Skeletal muscle satellite cell (primary cell): ENCODE measurements around the gene NIPAL3.

Source experiments
- H3K27me3 ChIP-seq: 2 replicates; pipeline ENCODE4 v1.7.0; 2013; ENCODE audit warnings: low read length; ENCODE audit not compliant: control insufficient read depth, insufficient read depth
- H3K36me3 ChIP-seq: 2 replicates; pipeline ENCODE4 v1.7.0; 2013; ENCODE audit warnings: mild to moderate bottlenecking, control low read depth, low read length; ENCODE audit not compliant: insufficient read depth
- H3K4me1 ChIP-seq: 2 replicates; pipeline ENCODE4 v1.7.0; 2013; ENCODE audit warnings: low read length; ENCODE audit not compliant: control insufficient read depth, insufficient read depth
- H3K4me2 ChIP-seq: 2 replicates; pipeline ENCODE4 v1.7.0; 2013; ENCODE audit warnings: mild to moderate bottlenecking, low read length
- H3K4me3 ChIP-seq: 2 replicates; pipeline ENCODE4 v1.7.0; 2013; ENCODE audit warnings: low read length
- H3K9ac ChIP-seq: 2 replicates; pipeline ENCODE4 v1.7.0; 2013; ENCODE audit warnings: mild to moderate bottlenecking, low read depth, low read length, moderate library complexity
- H3K9me3 ChIP-seq: replicated peaks from 2 replicates; pipeline ENCODE4 v1.7.0; 2013; ENCODE audit warnings: mild to moderate bottlenecking, control low read depth, low read length

NIPAL3 gene

DNA sequence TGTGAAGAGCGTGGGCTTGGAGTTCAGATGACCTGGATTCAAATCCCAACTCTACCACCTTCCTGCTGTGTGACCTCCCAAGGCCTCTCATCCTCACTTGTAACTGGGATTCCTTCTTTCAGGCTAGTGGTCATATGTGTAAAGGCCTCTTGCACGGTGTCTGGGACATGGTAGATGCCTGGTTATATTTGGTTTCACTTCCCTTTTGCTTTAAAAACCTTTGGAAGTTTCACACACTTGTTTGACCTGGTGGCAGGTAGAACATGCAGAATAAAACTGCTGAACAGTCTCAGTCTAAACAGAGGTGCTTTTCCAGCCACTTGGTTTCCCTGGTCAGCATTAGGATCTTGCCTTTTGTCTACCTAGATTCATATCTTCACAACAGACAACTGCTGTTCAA is 50.0 kb downstream of the NIPAL3 start:
- H3K9ac ChIP-seq: no peak overlapping the region
- H3K36me3 ChIP-seq: peaks cover 11% of the 10 kb centered on the region
- peaks cover 5% of the 10 kb centered on the region for H3K4me1 ChIP-seq
- no peaks in the 10 kb centered on the region for H3K27me3 ChIP-seq
- H3K4me3 ChIP-seq: no peak overlapping the region
- no peaks in the 10 kb centered on the region for H3K9me3 ChIP-seq
- no peak overlapping the region for H3K4me2 ChIP-seq

DNA sequence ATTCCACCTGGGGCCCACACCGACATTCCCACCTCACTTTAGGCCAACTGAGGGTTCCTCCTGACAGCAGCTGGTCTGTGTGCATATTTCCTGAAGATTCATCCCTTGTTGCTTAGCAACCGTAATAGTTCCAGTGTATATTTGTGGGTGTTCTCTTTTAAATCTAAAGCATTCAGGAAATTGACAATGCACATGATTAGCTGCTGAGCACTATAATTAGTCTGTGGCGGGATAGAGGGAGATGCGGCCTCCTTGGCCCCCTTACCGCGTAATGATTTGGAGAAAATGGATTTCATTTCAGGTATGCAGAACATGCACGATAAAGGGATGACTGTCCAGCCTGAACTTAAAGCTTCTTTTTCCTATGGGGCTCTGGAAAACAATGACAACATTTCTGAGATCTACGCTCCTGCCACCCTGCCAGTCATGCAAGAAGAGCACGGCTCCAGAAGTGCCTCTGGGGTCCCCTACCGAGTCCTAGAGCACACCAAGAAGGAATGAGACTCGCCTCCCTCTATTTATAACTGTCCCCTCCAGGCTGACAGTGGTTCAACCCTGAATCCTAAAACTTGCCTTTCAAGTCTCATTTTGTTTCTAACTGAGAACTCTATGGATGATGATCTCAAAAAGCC is 53.2 kb downstream of the NIPAL3 start:
- H3K4me1 ChIP-seq: no peaks in the 10 kb centered on the region
- H3K27me3 ChIP-seq: no peaks in the 10 kb centered on the region
- no peaks in the 10 kb centered on the region for H3K9me3 ChIP-seq
- no peak overlapping the region for H3K4me3 ChIP-seq
- no peak overlapping the region for H3K4me2 ChIP-seq
- peaks cover 10% of the 10 kb centered on the region for H3K36me3 ChIP-seq
- no peak overlapping the region for H3K9ac ChIP-seq

DNA sequence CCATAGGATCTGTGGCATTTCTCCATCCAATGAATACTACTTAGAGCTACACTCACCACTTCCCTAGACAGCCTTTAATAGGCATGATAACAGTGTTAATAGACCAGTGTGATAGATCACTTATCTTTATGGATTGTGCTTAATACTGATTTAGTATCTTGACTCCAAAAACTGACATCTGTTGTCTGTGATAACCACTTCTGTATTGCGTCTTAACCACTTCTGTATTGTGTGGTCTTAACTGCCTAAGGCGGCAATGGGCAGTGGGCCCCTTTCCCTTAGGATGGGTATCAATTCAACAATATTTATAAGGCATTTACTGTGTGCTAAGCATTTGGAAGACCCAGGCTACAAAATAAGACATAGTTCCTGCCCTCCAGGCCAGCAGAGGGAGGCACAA is 55.0 kb downstream of the NIPAL3 start:
- H3K9ac ChIP-seq: no peak overlapping the region
- no peaks in the 10 kb centered on the region for H3K9me3 ChIP-seq
- no peak overlapping the region for H3K4me3 ChIP-seq
- H3K36me3 ChIP-seq: peaks cover 3% of the 10 kb centered on the region
- H3K4me2 ChIP-seq: no peak overlapping the region
- no peaks in the 10 kb centered on the region for H3K4me1 ChIP-seq
- no peaks in the 10 kb centered on the region for H3K27me3 ChIP-seq

DNA sequence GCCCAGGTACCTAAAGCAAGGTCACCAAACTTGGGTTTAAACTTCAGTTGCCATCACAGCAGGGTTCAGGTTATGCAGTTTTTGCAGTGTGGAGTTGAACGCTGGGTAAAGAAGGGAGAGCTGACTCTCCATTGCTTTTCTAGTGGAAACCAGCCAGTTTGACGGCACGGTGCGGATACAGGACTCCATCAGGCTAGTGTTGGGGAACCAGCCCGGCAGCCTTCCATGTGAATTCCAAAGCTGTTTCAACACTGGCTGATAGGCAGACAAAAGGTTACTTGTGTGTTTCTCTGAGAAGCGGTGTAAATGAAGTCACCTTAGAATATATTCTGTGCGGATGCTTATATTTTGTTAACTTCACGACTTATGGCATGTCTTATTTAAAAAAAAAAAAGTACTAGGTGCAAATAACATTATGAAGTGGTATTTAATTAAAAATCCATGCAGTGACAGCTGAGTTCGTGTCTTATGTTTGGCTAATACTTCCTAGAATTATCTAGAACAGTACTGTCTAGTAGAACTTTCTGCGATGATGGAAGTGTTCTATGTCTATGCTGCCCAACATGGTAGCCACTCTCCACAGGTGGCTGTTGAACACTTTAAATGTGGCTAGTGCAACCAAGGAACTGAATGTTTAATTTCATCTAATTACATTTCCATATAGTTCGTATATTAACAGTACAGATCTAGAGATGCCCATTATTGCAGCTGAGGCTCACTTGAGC is 57.1 kb downstream of the NIPAL3 start:
- Histone ChIP-seq H3K27me3 (no peaks in the 10 kb centered on the region), H3K36me3 (no peaks in the 10 kb centered on the region), H3K4me1 (no peaks in the 10 kb centered on the region), H3K9me3 (no peaks in the 10 kb centered on the region), H3K4me3 (no peak overlapping the region), H3K9ac (no peak overlapping the region), H3K4me2 (no peak overlapping the region)

DNA sequence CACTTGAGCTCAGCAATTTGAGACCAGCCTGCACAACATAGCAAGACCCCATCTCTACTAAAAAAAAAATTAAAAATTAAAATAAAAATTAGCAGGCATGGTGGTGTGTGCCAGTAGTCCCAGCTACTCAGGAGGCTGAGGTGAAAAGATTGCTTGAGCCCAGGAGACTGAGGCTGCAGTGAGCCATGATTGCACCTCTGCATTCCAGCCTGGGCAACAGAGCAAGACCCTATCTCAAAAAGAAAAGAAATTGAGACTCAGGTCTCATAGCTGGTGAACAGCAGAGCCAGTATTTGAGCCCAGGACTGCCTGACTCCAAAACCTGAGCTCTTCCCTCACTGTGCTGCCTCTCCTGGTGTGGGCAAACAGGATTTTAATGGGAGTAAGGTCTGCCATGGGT is 58.6 kb downstream of the NIPAL3 start:
- Histone ChIP-seq H3K4me3 (no peak overlapping the region), H3K36me3 (no peaks in the 10 kb centered on the region), H3K4me2 (no peak overlapping the region), H3K27me3 (no peaks in the 10 kb centered on the region), H3K9me3 (no peaks in the 10 kb centered on the region), H3K4me1 (no peaks in the 10 kb centered on the region), H3K9ac (no peak overlapping the region)

DNA sequence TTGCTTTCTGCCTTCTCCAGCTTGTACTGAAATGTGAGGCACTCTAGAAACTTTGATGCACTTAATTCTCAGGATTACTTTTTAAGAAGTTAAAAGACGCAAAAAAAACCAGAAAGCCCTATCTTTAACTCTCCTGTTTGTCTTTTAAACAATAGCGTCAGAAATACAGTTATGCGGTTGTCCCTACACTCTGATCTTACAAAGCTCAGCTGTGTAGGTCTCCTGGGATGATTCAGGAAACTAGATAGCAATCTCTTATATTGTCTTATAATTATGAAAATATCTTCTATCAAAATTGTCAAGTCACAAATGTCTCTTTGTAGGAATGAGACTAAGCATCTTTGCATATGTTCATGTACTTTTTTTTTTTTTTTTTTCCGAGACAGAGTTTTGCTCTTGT is 60.1 kb downstream of the NIPAL3 start:
- Histone ChIP-seq H3K36me3 (no peaks in the 10 kb centered on the region), H3K27me3 (no peaks in the 10 kb centered on the region), H3K4me3 (no peak overlapping the region), H3K4me1 (no peaks in the 10 kb centered on the region), H3K9ac (no peak overlapping the region), H3K4me2 (no peak overlapping the region), H3K9me3 (no peaks in the 10 kb centered on the region)

DNA sequence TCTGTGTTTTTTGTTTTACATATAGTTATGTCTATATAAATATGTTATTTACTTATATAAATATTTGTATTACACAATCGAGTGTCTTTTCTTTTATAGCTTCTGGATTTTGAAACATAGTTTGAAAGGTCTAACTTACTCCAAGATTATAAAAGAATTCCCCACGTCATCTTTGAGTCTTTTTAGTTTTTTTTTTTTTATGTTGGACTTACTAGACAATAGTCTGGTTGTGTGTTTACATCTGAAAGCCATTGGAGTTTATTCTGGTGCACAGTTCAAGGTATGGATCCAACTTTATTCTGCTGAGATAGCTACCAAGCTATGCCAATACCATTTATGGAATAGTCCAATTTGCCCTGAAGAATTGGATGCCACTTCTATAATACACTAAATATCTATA is 61.0 kb downstream of the NIPAL3 start:
- Histone ChIP-seq H3K9ac (no peak overlapping the region), H3K4me3 (no peak overlapping the region), H3K36me3 (no peaks in the 10 kb centered on the region)

DNA sequence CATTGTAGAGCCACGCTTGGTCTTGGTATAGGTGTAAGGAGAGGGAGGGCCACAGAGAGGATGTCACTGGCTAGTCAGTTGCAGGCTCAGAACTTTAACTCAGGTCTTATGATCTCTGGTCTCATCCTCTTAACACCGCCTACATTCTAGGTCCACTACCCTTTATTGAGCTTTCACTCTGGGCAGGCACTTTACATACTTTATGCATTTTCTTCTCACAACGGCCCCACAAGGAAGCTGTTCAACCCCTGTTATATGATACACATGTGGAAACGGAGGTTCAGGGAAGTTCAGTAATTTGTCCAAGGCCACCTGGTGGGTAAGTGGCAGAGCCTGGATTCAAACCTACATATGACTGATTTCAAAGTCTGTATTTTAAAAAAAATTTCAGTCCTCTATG is 61.7 kb downstream of the NIPAL3 start:
- H3K4me3 ChIP-seq: no peak overlapping the region
- H3K4me2 ChIP-seq: no peak overlapping the region
- H3K4me1 ChIP-seq: no peaks in the 10 kb centered on the region
- no peak overlapping the region for H3K9ac ChIP-seq
- H3K36me3 ChIP-seq: no peaks in the 10 kb centered on the region
- H3K27me3 ChIP-seq: no peaks in the 10 kb centered on the region
- no peaks in the 10 kb centered on the region for H3K9me3 ChIP-seq

More for the DNA sequence above, 61.0 kb downstream of the NIPAL3 start:
- Histone ChIP-seq H3K4me1 (no peaks in the 10 kb centered on the region), H3K9me3 (no peaks in the 10 kb centered on the region), H3K4me2 (no peak overlapping the region), H3K27me3 (no peaks in the 10 kb centered on the region)

DNA sequence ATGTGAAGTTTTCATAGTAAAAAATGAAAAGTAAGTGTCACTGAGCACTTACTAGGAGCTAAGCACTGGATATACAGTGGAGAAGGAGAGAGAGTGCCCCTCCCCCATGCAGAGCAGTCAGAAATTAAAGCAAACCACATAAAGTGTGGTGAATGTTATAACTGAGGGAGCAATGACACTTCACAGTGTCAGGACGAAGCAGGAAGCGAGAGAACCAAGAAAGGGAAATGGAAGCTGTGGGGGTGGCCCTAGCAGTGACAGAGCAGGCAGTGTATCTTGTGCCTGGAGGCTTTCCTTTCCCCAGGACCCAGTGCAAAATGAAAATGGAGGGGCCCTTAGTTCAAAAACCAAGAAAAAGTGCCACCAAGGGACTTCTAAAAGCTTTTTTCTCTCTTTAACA is 65.5 kb downstream of the NIPAL3 start:
- no peaks in the 10 kb centered on the region for H3K9me3 ChIP-seq
- no peak overlapping the region for H3K9ac ChIP-seq
- H3K4me3 ChIP-seq: no peak overlapping the region
- peaks cover 3% of the 10 kb centered on the region for H3K27me3 ChIP-seq
- H3K36me3 ChIP-seq: no peaks in the 10 kb centered on the region
- H3K4me2 ChIP-seq: no peak overlapping the region
- no peaks in the 10 kb centered on the region for H3K4me1 ChIP-seq

DNA sequence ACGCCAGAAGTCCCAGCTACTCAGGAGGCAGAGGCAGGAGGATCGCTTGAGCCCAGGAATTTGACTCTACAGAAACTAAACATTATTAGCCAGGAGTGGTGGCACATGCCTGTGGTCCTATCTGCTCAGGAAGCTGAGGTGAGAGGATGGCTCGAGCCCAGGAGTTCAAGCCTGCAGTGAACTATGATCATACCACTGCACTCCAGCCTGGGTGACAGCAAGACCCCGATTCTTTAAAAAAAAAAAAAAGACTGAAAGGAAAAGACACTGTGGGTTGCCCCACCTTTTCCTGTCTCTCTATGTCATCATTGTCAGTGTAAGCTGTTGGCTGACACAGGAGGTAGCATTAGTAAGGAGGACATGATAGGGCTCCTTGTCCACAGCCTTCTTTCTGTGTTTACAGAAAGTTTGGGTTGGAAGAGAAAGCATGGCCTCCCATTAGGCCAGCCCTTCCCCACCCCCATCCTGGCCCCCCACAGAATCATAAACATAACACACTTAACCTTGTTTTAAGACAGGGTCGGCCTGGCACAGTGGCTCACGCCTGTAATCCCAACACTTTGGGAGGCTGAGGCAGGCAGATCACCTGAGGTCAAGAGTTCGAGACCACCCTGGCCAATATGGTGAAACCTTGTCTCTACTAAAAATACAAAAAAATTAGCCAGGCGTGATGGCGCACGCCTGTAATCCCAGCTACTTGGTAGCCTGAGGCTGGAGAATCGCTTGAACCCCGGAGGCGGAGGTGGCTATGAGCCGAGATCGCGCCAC is 66.4 kb downstream of the NIPAL3 start:
- H3K27me3 ChIP-seq: peaks cover 3% of the 10 kb centered on the region
- no peak overlapping the region for H3K4me3 ChIP-seq
- no peak overlapping the region for H3K4me2 ChIP-seq
- H3K36me3 ChIP-seq: no peaks in the 10 kb centered on the region
- H3K9ac ChIP-seq: no peak overlapping the region
- no peaks in the 10 kb centered on the region for H3K4me1 ChIP-seq
- H3K9me3 ChIP-seq: no peaks in the 10 kb centered on the region

DNA sequence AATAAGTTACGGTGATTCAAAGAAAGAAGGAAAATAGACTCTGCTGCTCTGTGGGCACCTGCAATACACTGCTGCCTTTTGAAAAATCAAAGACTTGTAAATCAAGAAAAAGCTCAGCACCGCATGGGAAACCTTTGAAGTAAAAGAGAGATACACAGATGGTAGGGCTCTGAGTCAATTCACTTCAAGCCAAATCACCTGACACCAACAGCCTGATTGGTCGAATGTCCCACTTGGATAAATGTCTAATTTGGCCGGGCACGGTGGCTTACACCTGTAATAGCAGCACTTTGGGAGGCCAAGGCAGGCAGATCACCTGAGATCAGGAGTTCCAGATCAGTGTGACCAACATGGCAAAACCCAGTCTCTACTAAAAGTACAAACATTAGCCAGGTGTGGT is 67.8 kb downstream of the NIPAL3 start:
- no peaks in the 10 kb centered on the region for H3K4me1 ChIP-seq
- peaks cover 3% of the 10 kb centered on the region for H3K27me3 ChIP-seq
- no peak overlapping the region for H3K9ac ChIP-seq
- no peak overlapping the region for H3K4me2 ChIP-seq
- H3K9me3 ChIP-seq: no peaks in the 10 kb centered on the region
- no peak overlapping the region for H3K4me3 ChIP-seq
- H3K36me3 ChIP-seq: no peaks in the 10 kb centered on the region
